HG03520 (cell line): ENCODE results near the gene OTUB1.
"Not testable (repeated sequence)": the region's sequence is repeated elsewhere in the genome, so short reads cannot be mapped to it uniquely, and the experiment has no call there.

ENCODE experiments used
- ATAC-seq: cut with Tn5 transposase; IDR thresholded peaks from one replicate; pipeline ENCODE4 v1.9.1; 2021; ENCODE audit warnings: mild to moderate bottlenecking, moderate library complexity; ENCODE audit not compliant: unreplicated experiment

Gene OTUB1

GRCh38 chr11:63986156-63986931 lies at the start of gene OTUB1:
TSS of gene OTUB1 (plus strand) at chr11:63986438. CDS start at chr11:63986457, 19 bp downstream.
- peak; percentile 83 for ATAC-seq

GRCh38 chr11:63937713-63938478 lies 48.3 kb upstream of the OTUB1 start:
- no peak for ATAC-seq

- peak; percentile 90 for ATAC-seq
Observed at GRCh38 chr11:63938479-63939396, 47.5 kb upstream of the OTUB1 start, which contains the start of gene NAA40. TSS of gene NAA40 (plus strand) at chr11:63939002. CDS start at chr11:63939097, 95 bp downstream.

DNA sequence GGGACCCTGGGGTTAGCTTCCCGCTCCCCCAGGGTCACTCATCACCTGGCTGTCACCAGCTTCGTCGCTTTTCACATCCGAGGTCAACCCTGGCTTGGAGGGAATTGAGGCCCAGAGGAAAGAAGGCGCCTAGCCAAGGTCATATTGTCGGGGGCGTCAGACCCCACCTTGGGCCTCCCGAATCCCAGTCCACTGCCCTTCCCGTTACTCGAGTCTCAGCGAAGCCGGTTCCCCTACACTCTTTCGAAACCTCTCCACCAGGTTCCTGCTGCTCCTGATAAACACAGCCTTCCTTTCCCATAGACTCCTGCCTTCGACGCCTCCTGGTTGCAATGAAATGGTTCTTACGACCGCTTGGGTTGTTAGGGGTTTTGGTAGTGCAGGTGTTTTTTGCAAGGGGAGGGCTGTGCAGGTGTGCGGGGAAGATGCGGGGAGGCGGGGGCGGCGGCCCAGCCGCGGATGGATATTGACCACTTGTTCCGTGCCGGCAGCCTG lies 46.8 kb upstream of the OTUB1 start:
- peak; percentile 3 for ATAC-seq

DNA sequence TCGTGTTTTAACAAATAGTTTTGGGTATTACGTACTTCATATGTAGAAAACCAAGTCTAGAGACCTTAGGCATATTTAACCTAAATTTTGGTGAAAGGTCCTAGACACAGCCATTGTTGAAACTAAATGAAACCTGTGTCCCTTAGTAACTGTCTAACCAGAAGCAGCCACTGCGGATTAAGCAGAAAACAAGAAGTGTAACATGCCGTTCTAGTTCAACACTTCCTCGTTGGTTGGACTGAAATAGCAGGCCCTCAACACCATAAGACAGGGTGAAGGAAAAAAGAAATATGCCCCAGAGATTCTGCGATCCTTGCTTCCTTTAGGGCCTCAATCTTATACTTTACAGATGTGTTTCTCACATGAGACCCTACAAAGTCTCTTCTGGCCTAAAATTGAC lies 45.5 kb upstream of the OTUB1 start:
- no peak for ATAC-seq

- no peak for ATAC-seq
Observed at GRCh38 chr11:63941901-63942300, 44.3 kb upstream of the OTUB1 start.

DNA sequence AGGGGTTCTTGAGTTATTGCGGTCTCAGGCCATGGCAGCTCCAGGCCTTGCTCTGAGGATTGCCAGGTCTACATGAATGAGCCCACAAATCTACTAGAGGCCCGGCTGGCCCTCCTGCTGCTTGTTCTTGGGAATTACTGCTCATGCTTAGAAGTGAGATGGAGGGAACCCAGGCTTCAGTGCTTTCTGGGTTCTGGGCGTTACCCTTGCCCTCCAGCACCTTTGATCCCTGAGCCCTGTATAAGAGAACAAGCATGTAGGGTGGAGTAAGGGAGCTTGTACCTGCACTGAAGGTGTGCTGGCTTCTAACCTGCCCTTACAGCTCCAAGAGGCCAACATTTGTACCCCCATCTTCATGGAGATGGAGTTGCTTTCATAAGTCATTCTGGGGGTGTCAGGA lies 43.4 kb upstream of the OTUB1 start:
- no peak for ATAC-seq

GRCh38 chr11:63944987-63945386 lies 41.3 kb upstream of the OTUB1 start:
- ATAC-seq: no peak

DNA sequence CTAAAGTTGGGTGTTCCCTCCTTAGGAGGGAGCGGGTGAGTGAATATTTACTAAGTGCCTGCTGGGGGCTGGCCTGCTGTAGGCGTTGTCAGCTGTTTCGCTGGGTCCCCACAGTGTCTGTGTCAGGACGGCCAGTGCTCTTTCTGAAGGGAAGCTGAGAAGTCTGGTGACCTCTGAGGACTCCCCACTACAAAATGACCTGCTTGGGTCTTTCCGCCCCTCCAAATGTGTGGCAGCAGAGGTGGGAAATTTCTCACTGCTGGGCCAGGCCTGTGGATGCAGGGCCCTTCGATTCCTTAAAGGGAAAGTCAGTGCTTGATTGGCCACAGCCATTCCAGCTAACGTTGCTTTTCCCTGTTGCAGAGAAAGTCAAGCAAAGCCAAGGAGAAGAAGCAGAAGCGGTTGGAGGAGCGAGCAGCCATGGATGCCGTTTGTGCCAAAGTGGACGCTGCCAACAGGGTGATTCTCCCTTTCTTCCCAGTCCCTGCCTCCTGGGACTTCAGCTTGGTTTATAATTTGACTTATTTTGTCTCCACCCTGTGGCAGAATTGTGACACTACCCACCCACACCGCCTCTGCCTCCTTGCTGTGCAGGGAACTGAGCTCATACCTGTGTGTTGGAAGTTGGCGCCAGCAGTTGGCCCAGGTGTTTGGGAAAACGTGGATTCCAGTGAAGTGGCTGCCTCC lies 40.6 kb upstream of the OTUB1 start:
- no peak for ATAC-seq

DNA sequence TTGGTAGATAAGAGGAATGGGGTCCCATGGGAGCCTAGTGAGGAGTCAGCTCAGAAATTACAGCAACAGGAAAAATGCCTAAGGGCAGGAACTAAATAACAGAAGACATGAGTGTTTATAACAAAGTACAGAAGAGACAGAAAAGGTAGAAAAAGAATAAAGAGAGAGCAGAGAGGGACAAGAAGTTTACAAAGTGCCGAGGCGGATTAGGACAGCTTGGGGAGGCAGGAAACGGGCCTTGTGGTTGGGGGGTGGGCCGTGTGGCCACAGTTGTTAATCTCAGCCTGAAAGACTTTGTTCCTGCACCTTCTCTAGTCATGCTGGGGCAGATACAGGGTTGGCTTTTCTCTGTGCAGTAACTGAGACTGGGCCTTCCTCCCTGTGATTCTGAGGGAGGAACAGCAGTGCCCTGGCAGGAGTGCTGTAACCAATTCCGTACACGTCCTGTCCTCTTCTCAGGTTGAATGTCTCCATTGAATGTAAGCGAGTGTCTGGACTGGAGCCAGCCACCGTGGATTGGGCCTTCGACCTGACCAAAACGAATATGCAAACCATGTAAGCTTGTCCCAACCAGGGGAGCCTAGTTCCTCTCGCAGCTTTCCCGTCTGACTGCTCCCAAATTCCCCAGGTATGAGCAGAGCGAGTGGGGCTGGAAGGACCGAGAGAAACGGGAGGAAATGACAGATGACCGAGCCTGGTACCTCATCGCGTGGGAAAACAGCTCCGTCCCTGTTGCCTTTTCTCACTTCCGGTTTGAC lies 34.3 kb upstream of the OTUB1 start:
- ATAC-seq: no peak

DNA sequence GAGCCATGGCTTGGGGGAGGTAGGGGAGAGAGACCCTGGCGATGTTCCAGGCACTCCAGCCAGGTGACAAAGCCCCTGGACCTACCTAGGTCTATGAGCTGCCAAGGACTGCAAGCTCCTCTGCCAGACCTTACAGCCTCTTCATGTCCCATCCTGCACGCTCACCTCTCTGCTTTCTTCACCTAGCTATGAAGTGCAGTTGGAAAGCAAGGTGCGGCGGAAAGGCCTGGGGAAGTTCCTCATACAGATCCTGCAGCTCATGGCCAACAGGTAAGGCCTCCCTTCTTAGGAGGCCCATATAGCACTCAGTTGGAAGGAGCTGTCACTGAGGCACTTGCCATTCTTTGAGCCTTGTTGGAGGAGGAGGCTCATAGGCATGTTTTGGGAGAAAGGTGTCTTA lies 33.7 kb upstream of the OTUB1 start:
- no peak for ATAC-seq

- no peak for ATAC-seq
Observed at GRCh38 chr11:63958008-63958407, 28.2 kb upstream of the OTUB1 start.

GRCh38 chr11:63961608-63962412 lies 24.4 kb upstream of the OTUB1 start:
- no peak for ATAC-seq

GRCh38 chr11:63963895-63964294 lies 22.3 kb upstream of the OTUB1 start:
- ATAC-seq: not testable (repeated sequence)

GRCh38 chr11:63966444-63966843 lies 19.8 kb upstream of the OTUB1 start:
- no peak for ATAC-seq

- no peak for ATAC-seq
Observed at GRCh38 chr11:63969461-63969860, 16.8 kb upstream of the OTUB1 start.

DNA sequence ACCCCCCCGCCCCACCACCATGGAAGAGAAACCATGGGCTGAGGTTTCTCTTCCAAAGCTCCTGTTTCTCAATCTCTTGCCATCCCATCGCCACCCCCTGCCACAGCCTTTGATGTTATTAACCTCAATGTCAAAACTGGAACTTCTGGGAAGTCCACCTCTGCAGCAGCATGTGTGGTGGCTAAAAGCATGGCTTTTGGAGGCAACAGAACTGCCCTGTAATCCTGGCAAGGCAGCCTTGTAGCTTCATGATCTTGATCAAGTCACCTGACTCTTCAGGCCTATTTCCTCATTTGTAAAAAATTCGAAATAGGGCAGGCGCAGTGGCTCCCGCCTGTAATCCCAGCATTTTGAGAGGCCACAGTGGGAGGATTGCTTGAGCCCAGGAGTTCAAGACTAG lies 15.3 kb upstream of the OTUB1 start:
- no peak for ATAC-seq

- ATAC-seq: not testable (repeated sequence)
Observed at GRCh38 chr11:63973912-63974258, 12.4 kb upstream of the OTUB1 start.
